Tibial nerve (tissue), 4 donors: ENCODE measurements around the gene ZNF562. TPM values are rescaled to one million over a fixed set of nuclear protein-coding genes. Genes with fewer than 3 reads are reported as not detected.

ENCODE experiments used
- DNase-seq, 2 donors: peaks; one replicate each; pipeline ENCODE4 v3.0.0-alpha.2; 2019; ENCODE audit warnings: low spot score in 2 of 2
- H3K27ac ChIP-seq, 4 donors: fragments of 200-600 bp; sonication (generic) in 3 of 4; one replicate each; pipeline ENCODE4 v1.5.1; 2017 to 2019; ENCODE audit warnings: mild to moderate bottlenecking in 1 of 4
- H3K27me3 ChIP-seq, 2 donors: fragments of 200-600 bp; sonication (generic) in 1 of 2; one replicate each; pipeline versions ENCODE4 v1.5.1 to v1.6.0; 2017 to 2019
- H3K36me3 ChIP-seq, 3 donors: fragments of 200-600 bp; sonication (generic); one replicate each; pipeline ENCODE4 v1.5.1; 2018 to 2019
- H3K4me1 ChIP-seq, 4 donors: fragments of 200-600 bp; sonication (generic) in 3 of 4; one replicate each; pipeline ENCODE4 v1.5.1; 2017 to 2019
- H3K4me3 ChIP-seq, 4 donors: fragments of 200-600 bp; sonication (generic) in 3 of 4; one replicate each; pipeline ENCODE4 v1.5.1; 2017 to 2019; ENCODE audit warnings: mild to moderate bottlenecking in 1 of 4, moderate library complexity in 1 of 4
- H3K9me3 ChIP-seq, 4 donors: fragments of 200-600 bp; sonication (generic) in 3 of 4; one replicate each; pipeline ENCODE4 v1.5.1; 2017 to 2019
- EP300 ChIP-seq, 2 donors: sonication (generic); formaldehyde crosslinking; IDR thresholded peaks; one replicate each; pipeline ENCODE4 v1.6.1; 2017; ENCODE audit warnings: antibody characterized with exemption in 2 of 2, mild to moderate bottlenecking in 1 of 2
- POLR2A ChIP-seq, 2 donors: fragments of 450-650 bp; IDR thresholded peaks; one replicate each; pipeline ENCODE4 v1.6.1; 2017; ENCODE audit warnings: antibody characterized with exemption in 2 of 2, mild to moderate bottlenecking in 2 of 2, moderate library complexity in 2 of 2
- WGBS, 2 donors: methylation state at CpG; one replicate each; pipeline ENCODE4 v1.1.5; 2018; 5-methylcytosine and 5-hydroxymethylcytosine counted together
- total RNA-seq, 4 donors: library from RNA; depleted of rRNA; stranded (reverse); fragments of >200 nt; gene quantifications; one replicate each; pipeline ENCODE4 v1.1.0, GENCODE V29; 2016
- TF ChIP-seq, protein P1 (sequence below), 5 experiments: fragments of 200-600 bp in 3 of 5; fragments of 450-650 bp in 2 of 5; sonication (generic) in 3 of 5; IDR thresholded peaks; one replicate each; pipeline ENCODE4 v1.5.1; 2016 to 2019; ENCODE audit warnings: antibody characterized with exemption in 5 of 5, mild to moderate bottlenecking in 3 of 5, moderate library complexity in 2 of 5

Gene ZNF562
- total RNA-seq, 4 donors from 2014 or later: 17.9 to 31.6 (median 24.5) TPM

DNA sequence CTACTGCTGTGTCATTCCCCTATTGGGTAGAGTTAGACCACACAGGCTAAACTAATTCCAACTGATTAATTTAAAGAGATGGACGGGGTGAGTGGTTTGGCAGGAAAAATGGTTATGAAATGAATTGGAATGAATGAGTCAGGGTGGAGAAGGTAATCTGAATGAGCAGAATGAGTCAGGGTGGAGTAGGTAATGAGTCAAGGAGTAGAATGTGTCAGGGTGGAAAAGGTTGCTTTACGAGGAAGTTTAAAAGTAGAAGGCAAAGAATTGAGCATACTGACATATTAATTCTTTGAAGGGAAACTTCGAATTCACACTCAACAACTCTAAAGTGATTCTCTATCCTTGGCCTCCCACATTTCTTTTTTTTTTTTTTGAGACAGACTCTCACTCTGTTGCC is 77.9 kb downstream of the ZNF562 start:
- peaks cover 0 to 30% (median 2%) of the 10 kb centered on the region in 4 donors for H3K9me3 ChIP-seq
- no peaks in the 10 kb centered on the region for H3K27me3 ChIP-seq
- no peak for DNase-seq
- no peaks in the 10 kb centered on the region for H3K36me3 ChIP-seq
- no peak overlapping the region for H3K4me3 ChIP-seq
- H3K27ac ChIP-seq: no peak overlapping the region
- H3K4me1 ChIP-seq: no peaks in the 10 kb centered on the region
- TF ChIP-seq EP300 (IDR thresholded peaks at IDR 0.05) (no peak), POLR2A (IDR thresholded peaks at IDR 0.05) (no peak)
- TF ChIP-seq, protein P1, sequence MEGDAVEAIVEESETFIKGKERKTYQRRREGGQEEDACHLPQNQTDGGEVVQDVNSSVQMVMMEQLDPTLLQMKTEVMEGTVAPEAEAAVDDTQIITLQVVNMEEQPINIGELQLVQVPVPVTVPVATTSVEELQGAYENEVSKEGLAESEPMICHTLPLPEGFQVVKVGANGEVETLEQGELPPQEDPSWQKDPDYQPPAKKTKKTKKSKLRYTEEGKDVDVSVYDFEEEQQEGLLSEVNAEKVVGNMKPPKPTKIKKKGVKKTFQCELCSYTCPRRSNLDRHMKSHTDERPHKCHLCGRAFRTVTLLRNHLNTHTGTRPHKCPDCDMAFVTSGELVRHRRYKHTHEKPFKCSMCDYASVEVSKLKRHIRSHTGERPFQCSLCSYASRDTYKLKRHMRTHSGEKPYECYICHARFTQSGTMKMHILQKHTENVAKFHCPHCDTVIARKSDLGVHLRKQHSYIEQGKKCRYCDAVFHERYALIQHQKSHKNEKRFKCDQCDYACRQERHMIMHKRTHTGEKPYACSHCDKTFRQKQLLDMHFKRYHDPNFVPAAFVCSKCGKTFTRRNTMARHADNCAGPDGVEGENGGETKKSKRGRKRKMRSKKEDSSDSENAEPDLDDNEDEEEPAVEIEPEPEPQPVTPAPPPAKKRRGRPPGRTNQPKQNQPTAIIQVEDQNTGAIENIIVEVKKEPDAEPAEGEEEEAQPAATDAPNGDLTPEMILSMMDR (IDR thresholded peaks at IDR 0.05): no peak
- 84 to 86% methylated on average over 3 of the region's 3 CpGs for WGBS, 2 donors

Other genes starting within 250 kb of the ZNF562 start
- gene ZNF266, start 239.5 kb downstream of the ZNF562 start, total RNA-seq: 10 to 100 TPM; 22.6 to 38.6 (median 30.7) TPM
- gene ZNF560, start 176.5 kb downstream of the ZNF562 start, total RNA-seq: not detected
- 10 to 100 TPM; 10.5 to 13.7 (median 12.8) TPM for gene ZNF426, start 136.5 kb downstream of the ZNF562 start, total RNA-seq
- gene ZNF121, start 90.6 kb downstream of the ZNF562 start, total RNA-seq: 10 to 100 TPM; 27.4 to 39.8 (median 32.2) TPM
- 10 to 100 TPM; 19.4 to 30.3 (median 21.9) TPM for gene ZNF561, start 53.9 kb downstream of the ZNF562 start, total RNA-seq
- gene ZNF846, start 93.6 kb upstream of the ZNF562 start, total RNA-seq: 10 to 100 TPM; 20.8 to 36.9 (median 26.8) TPM
- gene FBXL12, start 144.0 kb upstream of the ZNF562 start, total RNA-seq: 10 to 100 TPM; 26.2 to 42.7 (median 36.6) TPM
- gene UBL5, start 152.8 kb upstream of the ZNF562 start, total RNA-seq: 100 to 1,000 TPM; 349 to 599 (median 515) TPM
- 100 to 1,000 TPM in 2 of 4 donors, 10 to 100 TPM in 2; 90.6 to 124 (median 103) TPM for gene PIN1, start 160.2 kb upstream of the ZNF562 start, total RNA-seq